GM12891 (cell line): ENCODE measurements around the gene NOL11.

Source experiments
- PAX5 ChIP-seq: IDR thresholded peaks from 2 replicates; pipeline ENCODE4 v1.6.1; 2011; ENCODE audit warnings: low read length, moderate library complexity, mild to moderate bottlenecking; ENCODE audit not compliant: insufficient read depth, severe bottlenecking
- POLR2A ChIP-seq: IDR thresholded peaks from 2 replicates; pipeline ENCODE4 v1.6.1; 2011; ENCODE audit warnings: low read depth, low read length, control low read depth
- POLR2AphosphoS5 ChIP-seq: IDR thresholded peaks from 2 replicates; pipeline ENCODE4 v1.6.1; 2011; ENCODE audit warnings: low read depth, low read length, control low read depth
- SPI1 ChIP-seq: IDR thresholded peaks from 2 replicates; pipeline ENCODE4 v1.6.1; 2011; ENCODE audit warnings: low read depth, low read length, control low read depth
- TAF1 ChIP-seq: IDR thresholded peaks from 2 replicates; pipeline ENCODE4 v1.6.1; 2011; ENCODE audit warnings: low read depth, low read length, control low read depth

DNA sequence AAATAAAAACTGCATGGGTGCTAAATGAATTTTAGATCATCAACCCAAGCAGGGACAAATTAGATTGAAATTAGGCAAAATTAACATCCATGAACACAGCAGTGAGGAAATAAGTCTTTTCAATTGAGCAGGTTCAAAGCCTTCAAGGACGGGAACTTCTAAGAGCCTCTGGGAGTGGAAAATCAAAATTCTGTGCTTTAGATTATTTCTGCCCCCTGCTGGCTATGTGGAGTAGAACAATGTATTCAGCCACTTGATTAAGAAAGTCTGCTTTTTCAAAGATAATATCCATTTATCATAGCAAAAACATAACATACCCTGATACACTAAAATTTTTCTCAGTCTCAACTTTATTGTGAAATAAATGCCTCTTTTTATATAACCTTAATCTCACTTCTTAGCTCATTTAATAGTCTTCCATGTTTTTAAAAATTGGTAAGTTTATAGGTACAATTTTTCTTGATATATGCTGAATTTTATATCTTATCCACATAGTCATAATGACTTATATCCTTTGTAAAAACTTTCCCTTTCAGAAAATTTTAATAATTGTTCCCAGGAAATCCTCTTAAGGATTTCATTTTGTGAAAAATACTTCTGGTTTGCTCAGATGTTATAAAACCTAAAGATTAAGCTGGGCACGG is 28.1 kb upstream of the NOL11 start:
- TF ChIP-seq POLR2A (no peak), SPI1 (no peak), PAX5 (no peak), POLR2AphosphoS5 (no peak), TAF1 (no peak)
